ENCODE results near the gene FLNB. TPM values are rescaled to one million over a fixed set of nuclear protein-coding genes. Genes with fewer than 3 reads are reported as not detected.

Gene FLNB
- total and polyA plus RNA-seq, 2 of the 13 experiments (the other 11 are each of a cell fraction or from before 2014, with no cell fraction given) = 106 to 130 TPM

DNA sequence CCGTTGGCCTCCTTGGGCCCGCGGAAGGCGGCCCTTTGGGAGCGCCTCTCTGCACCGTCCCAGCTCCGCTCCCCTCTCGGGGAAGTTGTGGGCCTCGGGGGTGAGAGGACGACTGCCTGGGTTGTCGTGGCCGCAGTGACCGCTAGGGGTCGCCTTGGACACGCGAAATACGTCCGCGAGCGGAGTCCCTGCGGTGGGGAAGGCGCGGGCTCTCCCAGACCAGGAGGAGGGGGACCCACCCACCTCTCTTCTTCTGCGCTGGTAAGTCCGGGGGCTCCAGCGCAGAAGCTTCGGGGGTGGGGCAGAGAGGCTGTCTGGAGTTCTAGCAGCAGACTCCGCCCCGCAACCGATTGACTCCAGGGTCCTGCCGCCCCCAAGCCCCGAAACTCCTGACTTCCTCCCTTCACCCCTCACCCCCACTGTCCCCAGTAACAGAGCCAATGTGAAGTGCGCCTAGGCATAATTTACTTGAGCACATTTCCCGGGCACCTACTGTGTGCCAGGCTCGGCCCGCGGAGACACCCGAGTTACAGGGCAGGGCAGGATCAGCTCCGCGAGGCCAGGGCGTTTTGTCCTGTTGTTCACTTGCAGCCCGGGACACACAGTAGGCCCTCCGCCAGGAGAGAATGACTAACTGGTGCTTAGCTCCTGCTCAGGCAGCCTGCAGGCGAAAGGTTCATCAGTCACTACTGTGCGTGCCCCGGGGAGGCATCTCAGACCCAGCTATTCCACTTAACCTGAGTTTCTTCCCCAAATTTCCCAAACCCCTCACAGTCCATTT lies 169.7 kb downstream of the FLNB start (continued):
- TF ChIP-seq ZNF629 (CRISPR knock-in tag; conservative IDR thresholded peaks at IDR 0.05) = no peak
- TF ChIP-seq ZKSCAN1 (IDR thresholded peaks at IDR 0.05; ENCODE audit: low read length) = peak; percentile 94
- TF ChIP-seq MZF1 (CRISPR knock-in tag; IDR thresholded peaks at IDR 0.05; ENCODE audit: borderline replicate concordance) = 0 out of 2 replicates have a peak, but pooled peaks have one; percentile 72
- TF ChIP-seq ZNF224 (CRISPR knock-in tag; IDR thresholded peaks at IDR 0.05) = no peak
- TF ChIP-seq, protein P1, sequence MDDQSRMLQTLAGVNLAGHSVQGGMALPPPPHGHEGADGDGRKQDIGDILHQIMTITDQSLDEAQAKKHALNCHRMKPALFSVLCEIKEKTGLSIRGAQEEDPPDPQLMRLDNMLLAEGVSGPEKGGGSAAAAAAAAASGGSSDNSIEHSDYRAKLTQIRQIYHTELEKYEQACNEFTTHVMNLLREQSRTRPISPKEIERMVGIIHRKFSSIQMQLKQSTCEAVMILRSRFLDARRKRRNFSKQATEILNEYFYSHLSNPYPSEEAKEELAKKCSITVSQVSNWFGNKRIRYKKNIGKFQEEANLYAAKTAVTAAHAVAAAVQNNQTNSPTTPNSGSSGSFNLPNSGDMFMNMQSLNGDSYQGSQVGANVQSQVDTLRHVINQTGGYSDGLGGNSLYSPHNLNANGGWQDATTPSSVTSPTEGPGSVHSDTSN (CRISPR knock-in tag; IDR thresholded peaks at IDR 0.05; ENCODE audit: borderline replicate concordance) = no peak
- peak; percentile 18 for TF ChIP-seq ZFY (CRISPR knock-in tag; IDR thresholded peaks at IDR 0.05)
- peak; percentile 42; the same call in 1 of the 2 replicates for TF ChIP-seq ZBTB20 (CRISPR knock-in tag; IDR thresholded peaks at IDR 0.05; ENCODE audit: borderline replicate concordance, low read depth)
- TF ChIP-seq SYNCRIP (IDR thresholded peaks at IDR 0.05; ENCODE audit: insufficient read depth, low read depth, low read length) = no peak
- peak; percentile 51 for TF ChIP-seq YY1 (IDR thresholded peaks at IDR 0.05; ENCODE audit: insufficient read depth, insufficient replicate concordance, low read depth, low read length)
- TF ChIP-seq NAIF1 (CRISPR knock-in tag; IDR thresholded peaks at IDR 0.05; ENCODE audit: borderline replicate concordance) = no peak
- no peak for TF ChIP-seq POGZ (CRISPR knock-in tag; IDR thresholded peaks at IDR 0.05)
- no peak for TF ChIP-seq ZBTB21 (CRISPR knock-in tag; IDR thresholded peaks at IDR 0.05)
- TF ChIP-seq ZNF180 (CRISPR knock-in tag; IDR thresholded peaks at IDR 0.05; ENCODE audit: borderline replicate concordance, low read depth) = no peak
- no peak for TF ChIP-seq NFE2L1 (CRISPR knock-in tag; IDR thresholded peaks at IDR 0.05; ENCODE audit: borderline replicate concordance)
- TF ChIP-seq NONO (IDR thresholded peaks at IDR 0.05) = no peak
- no peak; the same call in 1 of the 2 replicates for TF ChIP-seq NONO (CRISPR knock-in tag; conservative IDR thresholded peaks at IDR 0.05)
- no peak for TF ChIP-seq MTA3 (CRISPR knock-in tag; IDR thresholded peaks at IDR 0.05)
- peak; percentile 38; the same call in 1 of the 2 replicates for TF ChIP-seq ZNF441 (CRISPR knock-in tag; IDR thresholded peaks at IDR 0.05; ENCODE audit: borderline replicate concordance)
- TF ChIP-seq, protein P2, sequence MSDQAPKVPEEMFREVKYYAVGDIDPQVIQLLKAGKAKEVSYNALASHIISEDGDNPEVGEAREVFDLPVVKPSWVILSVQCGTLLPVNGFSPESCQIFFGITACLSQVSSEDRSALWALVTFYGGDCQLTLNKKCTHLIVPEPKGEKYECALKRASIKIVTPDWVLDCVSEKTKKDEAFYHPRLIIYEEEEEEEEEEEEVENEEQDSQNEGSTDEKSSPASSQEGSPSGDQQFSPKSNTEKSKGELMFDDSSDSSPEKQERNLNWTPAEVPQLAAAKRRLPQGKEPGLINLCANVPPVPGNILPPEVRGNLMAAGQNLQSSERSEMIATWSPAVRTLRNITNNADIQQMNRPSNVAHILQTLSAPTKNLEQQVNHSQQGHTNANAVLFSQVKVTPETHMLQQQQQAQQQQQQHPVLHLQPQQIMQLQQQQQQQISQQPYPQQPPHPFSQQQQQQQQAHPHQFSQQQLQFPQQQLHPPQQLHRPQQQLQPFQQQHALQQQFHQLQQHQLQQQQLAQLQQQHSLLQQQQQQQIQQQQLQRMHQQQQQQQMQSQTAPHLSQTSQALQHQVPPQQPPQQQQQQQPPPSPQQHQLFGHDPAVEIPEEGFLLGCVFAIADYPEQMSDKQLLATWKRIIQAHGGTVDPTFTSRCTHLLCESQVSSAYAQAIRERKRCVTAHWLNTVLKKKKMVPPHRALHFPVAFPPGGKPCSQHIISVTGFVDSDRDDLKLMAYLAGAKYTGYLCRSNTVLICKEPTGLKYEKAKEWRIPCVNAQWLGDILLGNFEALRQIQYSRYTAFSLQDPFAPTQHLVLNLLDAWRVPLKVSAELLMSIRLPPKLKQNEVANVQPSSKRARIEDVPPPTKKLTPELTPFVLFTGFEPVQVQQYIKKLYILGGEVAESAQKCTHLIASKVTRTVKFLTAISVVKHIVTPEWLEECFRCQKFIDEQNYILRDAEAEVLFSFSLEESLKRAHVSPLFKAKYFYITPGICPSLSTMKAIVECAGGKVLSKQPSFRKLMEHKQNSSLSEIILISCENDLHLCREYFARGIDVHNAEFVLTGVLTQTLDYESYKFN (CRISPR knock-in tag; conservative IDR thresholded peaks at IDR 0.05) = peak; percentile 23; the same call in 1 of the 2 replicates
- no peak for TF ChIP-seq ZBTB1 (CRISPR knock-in tag; IDR thresholded peaks at IDR 0.05; ENCODE audit: borderline replicate concordance)
- TF ChIP-seq ZNF317 (CRISPR knock-in tag; IDR thresholded peaks at IDR 0.05) = no peak
- TF ChIP-seq, protein P3, sequence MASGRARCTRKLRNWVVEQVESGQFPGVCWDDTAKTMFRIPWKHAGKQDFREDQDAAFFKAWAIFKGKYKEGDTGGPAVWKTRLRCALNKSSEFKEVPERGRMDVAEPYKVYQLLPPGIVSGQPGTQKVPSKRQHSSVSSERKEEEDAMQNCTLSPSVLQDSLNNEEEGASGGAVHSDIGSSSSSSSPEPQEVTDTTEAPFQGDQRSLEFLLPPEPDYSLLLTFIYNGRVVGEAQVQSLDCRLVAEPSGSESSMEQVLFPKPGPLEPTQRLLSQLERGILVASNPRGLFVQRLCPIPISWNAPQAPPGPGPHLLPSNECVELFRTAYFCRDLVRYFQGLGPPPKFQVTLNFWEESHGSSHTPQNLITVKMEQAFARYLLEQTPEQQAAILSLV (CRISPR knock-in tag; IDR thresholded peaks at IDR 0.05; ENCODE audit: borderline replicate concordance) = no peak
- peak; percentile 64 for TF ChIP-seq SALL1 (CRISPR knock-in tag; IDR thresholded peaks at IDR 0.05)
- no peak for TF ChIP-seq NFIB (CRISPR knock-in tag; IDR thresholded peaks at IDR 0.05; ENCODE audit: borderline replicate concordance)
